MM.1S (cell line): ENCODE data around the gene PDIK1L.

Experiments
- EZH2 ChIP-seq: fragments of 300-600 bp; sonication (generic); optimal IDR thresholded peaks from 2 replicates; pipeline ENCODE3; 2017; ENCODE audit warnings: low read depth, mild to moderate bottlenecking, antibody characterized with exemption, low read length, mixed read lengths
- TF ChIP-seq, protein P1 (sequence below): fragments of 300-600 bp; sonication (generic); IDR thresholded peaks from 2 replicates; pipeline ENCODE4 v1.5.1; 2016; ENCODE audit warnings: antibody characterized with exemption, low read length, mixed read lengths

DNA sequence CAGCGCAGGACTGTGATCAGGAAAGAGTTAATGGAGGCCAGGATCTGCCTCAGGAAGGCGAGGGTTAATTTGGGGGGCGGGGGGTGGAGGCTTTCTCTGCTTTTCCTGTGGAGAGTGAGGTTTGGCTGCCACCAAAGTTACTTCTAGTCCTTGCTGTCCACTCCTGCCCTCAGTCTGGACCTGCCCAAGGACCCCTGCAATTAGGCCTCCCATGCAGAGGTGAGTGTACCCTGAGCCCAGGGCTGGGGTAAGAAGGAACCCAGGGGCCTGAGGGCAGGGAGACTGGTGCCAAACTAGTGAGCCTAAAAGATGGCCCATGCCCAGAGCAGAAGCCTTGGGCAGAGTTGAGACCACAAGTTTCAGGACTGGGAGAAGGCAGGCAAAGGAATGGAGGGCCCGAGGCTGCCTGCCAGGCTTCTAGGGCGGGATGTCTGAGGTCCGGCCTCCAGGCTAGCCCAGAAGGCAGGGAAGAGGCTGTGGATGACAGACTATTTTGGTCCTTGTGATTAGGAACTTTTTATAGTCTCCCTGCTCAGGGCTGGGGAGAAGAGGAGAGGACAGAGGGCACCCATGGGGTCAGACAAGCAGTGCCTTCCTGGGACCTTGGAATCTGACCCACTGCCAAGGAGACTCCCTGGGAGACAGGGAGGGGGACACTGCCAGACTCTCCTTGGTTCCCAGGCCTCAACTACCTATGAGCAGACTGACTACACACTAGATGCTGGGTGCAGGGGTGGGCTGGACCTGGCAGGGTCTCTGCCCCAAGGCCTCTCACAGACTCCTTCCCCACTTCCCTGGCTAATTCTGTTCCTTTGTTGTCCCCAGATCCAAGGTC is 47.5 kb downstream of the PDIK1L start, which contains the start of gene FAM110D:
- TF ChIP-seq, protein P1, sequence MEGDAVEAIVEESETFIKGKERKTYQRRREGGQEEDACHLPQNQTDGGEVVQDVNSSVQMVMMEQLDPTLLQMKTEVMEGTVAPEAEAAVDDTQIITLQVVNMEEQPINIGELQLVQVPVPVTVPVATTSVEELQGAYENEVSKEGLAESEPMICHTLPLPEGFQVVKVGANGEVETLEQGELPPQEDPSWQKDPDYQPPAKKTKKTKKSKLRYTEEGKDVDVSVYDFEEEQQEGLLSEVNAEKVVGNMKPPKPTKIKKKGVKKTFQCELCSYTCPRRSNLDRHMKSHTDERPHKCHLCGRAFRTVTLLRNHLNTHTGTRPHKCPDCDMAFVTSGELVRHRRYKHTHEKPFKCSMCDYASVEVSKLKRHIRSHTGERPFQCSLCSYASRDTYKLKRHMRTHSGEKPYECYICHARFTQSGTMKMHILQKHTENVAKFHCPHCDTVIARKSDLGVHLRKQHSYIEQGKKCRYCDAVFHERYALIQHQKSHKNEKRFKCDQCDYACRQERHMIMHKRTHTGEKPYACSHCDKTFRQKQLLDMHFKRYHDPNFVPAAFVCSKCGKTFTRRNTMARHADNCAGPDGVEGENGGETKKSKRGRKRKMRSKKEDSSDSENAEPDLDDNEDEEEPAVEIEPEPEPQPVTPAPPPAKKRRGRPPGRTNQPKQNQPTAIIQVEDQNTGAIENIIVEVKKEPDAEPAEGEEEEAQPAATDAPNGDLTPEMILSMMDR: no peak
- no peak for TF ChIP-seq EZH2
